Spleen (tissue), 11 donors: Measurements from ENCODE around the gene MT1G. TPM values are rescaled to one million over a fixed set of nuclear protein-coding genes. Genes with fewer than 3 reads are reported as not detected.
"Not testable (repeated sequence)": the region's sequence is repeated elsewhere in the genome, so short reads cannot be mapped to it uniquely, and the experiment has no call there.

Experiments used
- DNase-seq: peaks from one replicate; pipeline ENCODE4 v3.0.0-alpha.2; 2020
- H3K27ac ChIP-seq, 8 donors: fragments of 200-600 bp; sonication (generic) in 7 of 8; 1 replicate in 4 of 8; 2 replicates in 4 of 8; pipeline versions ENCODE4 v1.5.0 to v1.8.0; 2016 to 2021; ENCODE audit warnings: inconsistent platforms in 4 of 8, mild to moderate bottlenecking in 4 of 8, moderate library complexity in 1 of 8
- H3K27me3 ChIP-seq, 7 donors: fragments of 200-600 bp; sonication (generic) in 6 of 7; replicated peaks in 1 of 7; 1 replicate in 4 of 7; 2 replicates in 3 of 7; pipeline versions ENCODE4 v1.5.0 to v1.8.0; 2016 to 2021; ENCODE audit warnings: inconsistent platforms in 3 of 7, mild to moderate bottlenecking in 1 of 7
- H3K36me3 ChIP-seq, 6 donors: fragments of 200-600 bp; sonication (generic) in 5 of 6; 1 replicate in 4 of 6; 2 replicates in 2 of 6; pipeline versions ENCODE4 v1.5.0 to v1.8.0; 2016 to 2021; ENCODE audit warnings: inconsistent platforms in 2 of 6
- H3K4me1 ChIP-seq, 6 donors: fragments of 200-600 bp; sonication (generic) in 5 of 6; 1 replicate in 3 of 6; 2 replicates in 3 of 6; pipeline versions ENCODE4 v1.5.0 to v1.8.0; 2016 to 2021; ENCODE audit warnings: inconsistent platforms in 3 of 6
- H3K4me3 ChIP-seq, 8 donors: fragments of 200-600 bp; sonication (generic) in 7 of 8; 1 replicate in 4 of 8; 2 replicates in 4 of 8; pipeline versions ENCODE4 v1.5.0 to v1.8.0; 2016 to 2021; ENCODE audit warnings: inconsistent platforms in 4 of 8, mild to moderate bottlenecking in 4 of 8, moderate library complexity in 2 of 8
- H3K9me3 ChIP-seq, 8 donors: fragments of 200-600 bp; sonication (generic) in 7 of 8; 1 replicate in 4 of 8; 2 replicates in 4 of 8; pipeline versions ENCODE4 v1.5.0 to v1.8.0; 2016 to 2021; ENCODE audit warnings: inconsistent platforms in 4 of 8
- CTCF ChIP-seq, 11 experiments: fragments of 200-600 bp in 7 of 11; fragments of 450-650 bp in 4 of 11; sonication (generic) in 4 of 11; IDR thresholded peaks in 8 of 11; conservative IDR thresholded peaks in 3 of 11; 1 replicate in 7 of 11; 2 replicates in 4 of 11; pipeline versions ENCODE4 v1.4.0 to v1.8.0; 2016 to 2021; ENCODE audit warnings: antibody characterized with exemption in 11 of 11, inconsistent platforms in 4 of 11, mild to moderate bottlenecking in 1 of 11
- POLR2A ChIP-seq, 3 donors: fragments of 450-650 bp; IDR thresholded peaks; one replicate each; pipeline ENCODE4 v1.5.1; 2017; ENCODE audit warnings: antibody characterized with exemption in 3 of 3, mild to moderate bottlenecking in 1 of 3
- POLR2AphosphoS5 ChIP-seq, 3 donors: sonication (generic); formaldehyde crosslinking; IDR thresholded peaks; one replicate each; pipeline ENCODE4 v1.5.1; 2017; ENCODE audit warnings: antibody characterized with exemption in 3 of 3
- WGBS, 5 donors: extraction: QIAGEN DNeasy Blood & Tissue Kit in 3 of 5; methylation state at CpG; one replicate each; pipeline versions ENCODE4 v1.1.5 to v1.1.7; 2013 to 2018; 5-methylcytosine and 5-hydroxymethylcytosine counted together
- intact Hi-C: fragments of 100-400 bp; cut with DNase I; formaldehyde crosslinking; loops from one replicate; pipeline ENCODE4 v1.15.0; 2023; ENCODE audit warnings: low total_unique reads
- polyA plus RNA-seq, 3 donors: library from polyadenylated mRNA; stranded (reverse); fragments of 200-250 nt; gene quantifications; one replicate each; pipeline ENCODE4 v1.2.1, GENCODE V29; 2013
- total RNA-seq, 7 donors: library from RNA; depleted of rRNA in 3 of 7; stranded (reverse); fragments of >200 nt in 3 of 7; fragmentation: NEBNext Ultra II Directional in 4 of 7; extraction: Animal tissue kit (Norgen Biotek cat#: 25700) in 4 of 7; gene quantifications; one replicate each; pipeline versions ENCODE4 v1.1.0 to v1.2.1, GENCODE V29; 2016 to 2021
- donor health status: healthy with polysubstance abuse.
- donor health status: DM: no; HTN: no; CAD: no; lungs with moderate emphysema.
- donor health status: DM: no; HTN: no; CAD: no.
- donor health status: Bipolar disorder and iron deficiency.
- donor health status: healthy.
- donor health status: DM: no; HTN: no; CAD: no.
- donor health status: DM: yes; HTN: yes; CAD: no.

MT1G gene
- total and polyA plus RNA-seq, 10 donors, result 1.1 to 12.2 (median 3.9) TPM; not detected in 5

- no peaks in the 10 kb centered on the region for H3K9me3 ChIP-seq
- no peak for DNase-seq
- TF ChIP-seq POLR2AphosphoS5 (IDR thresholded peaks at IDR 0.05) (peak; percentile 77 to 84 (median 84)), CTCF (IDR thresholded peaks at IDR 0.05 in 8 of 11, conservative IDR thresholded peaks at IDR 0.05 in 3 of 11) (no peak), POLR2A (IDR thresholded peaks at IDR 0.05) (peak in 2 of 3 donors; percentile 5 to 38)
- H3K27ac ChIP-seq, result peak within 1 kb of the TSS; percentile 42 to 84 (median 79)
- intact Hi-C loops, result no loop called here
- H3K36me3 ChIP-seq, result no peaks in the 10 kb centered on the region
- 2 to 5% (median 4%) methylated on average over 33 to 62 of the region's 62 CpGs for WGBS, 5 donors
- H3K4me1 ChIP-seq, result peaks cover 0 to 39% (median 21%) of the 10 kb centered on the region in 6 donors
- H3K27me3 ChIP-seq, result peaks cover 0 to 33% (median 18%) of the 10 kb centered on the region in 7 donors
- H3K4me3 ChIP-seq, result peak within 1 kb of the TSS; percentile 44 to 75 (median 48)
Observed at GRCh38 chr16:56625140-56625942, 42.5 kb downstream of the MT1G start, which contains the start of gene MT1E. Gene MT1E (plus strand): TSS chr16:56625781. CDS start chr16:56625852, 71 bp downstream.

GRCh38 chr16:56623637-56624036 lies 44.2 kb downstream of the MT1G start:
- Histone ChIP-seq H3K4me1 (peaks cover 0 to 25% (median 16%) of the 10 kb centered on the region in 6 donors), H3K27ac (no peak overlapping the region), H3K27me3 (peaks cover 0 to 39% (median 18%) of the 10 kb centered on the region in 7 donors), H3K36me3 (no peaks in the 10 kb centered on the region), H3K4me3 (no peak overlapping the region), H3K9me3 (no peaks in the 10 kb centered on the region)
- intact Hi-C loops, result no loop called here
- no peak for DNase-seq
- 91 to 99% (median 96%) methylated on average over 2 of the region's 2 CpGs for WGBS, 5 donors
- TF ChIP-seq POLR2AphosphoS5 (IDR thresholded peaks at IDR 0.05), result no peak

GRCh38 chr16:56623184-56623583 lies 44.7 kb downstream of the MT1G start:
- DNase-seq, H3K9me3 ChIP-seq, H3K4me3 ChIP-seq, intact Hi-C loops, H3K27ac ChIP-seq, H3K36me3 ChIP-seq: not testable (repeated sequence)
- Histone ChIP-seq H3K27me3 (peaks cover 0 to 44% (median 18%) of the 10 kb centered on the region in 7 donors), H3K4me1 (peaks cover 0 to 25% (median 16%) of the 10 kb centered on the region in 6 donors)
- 85 to 93% (median 91%) methylated on average over 5 of the region's 5 CpGs for WGBS, 5 donors

GRCh38 chr16:56621665-56622445 lies 46.0 kb downstream of the MT1G start:
- 67 to 88% (median 79%) methylated on average over 4 of the region's 4 CpGs for WGBS, 5 donors
- not testable (repeated sequence) for H3K36me3 ChIP-seq

GRCh38 chr16:56620339-56620897 lies 47.4 kb downstream of the MT1G start:
- TF ChIP-seq CTCF (IDR thresholded peaks at IDR 0.05 in 8 of 11, conservative IDR thresholded peaks at IDR 0.05 in 3 of 11) (no peak), POLR2AphosphoS5 (IDR thresholded peaks at IDR 0.05) (no peak), POLR2A (IDR thresholded peaks at IDR 0.05) (no peak)
- H3K9me3 ChIP-seq, result no peaks in the 10 kb centered on the region
- 78 to 92% (median 85%) methylated on average over 7 to 8 of the region's 8 CpGs for WGBS, 5 donors
- no peak overlapping the region for H3K4me3 ChIP-seq
- no peak overlapping the region for H3K27ac ChIP-seq
- no peak for DNase-seq
- peaks cover 0 to 41% (median 12%) of the 10 kb centered on the region in 7 donors for H3K27me3 ChIP-seq
- peaks cover 0 to 23% (median 18%) of the 10 kb centered on the region in 6 donors for H3K4me1 ChIP-seq
- H3K36me3 ChIP-seq, result no peaks in the 10 kb centered on the region
- intact Hi-C loops, result no loop called here

More at GRCh38 chr16:56621665-56622445, 46.0 kb downstream of the MT1G start:
- H3K4me3 ChIP-seq, intact Hi-C loops, H3K9me3 ChIP-seq, DNase-seq, H3K27ac ChIP-seq: not testable (repeated sequence)
- Histone ChIP-seq H3K4me1 (peaks cover 3 to 33% (median 26%) of the 10 kb centered on the region in 6 donors), H3K27me3 (peaks cover 0 to 49% (median 18%) of the 10 kb centered on the region in 7 donors)
